GM19238 (cell line): ENCODE results near the gene PCSK5.

ENCODE experiments used
- DNase-seq: peaks from one replicate; pipeline ENCODE4 v3.0.0; 2011; ENCODE audit warnings: low spot score; ENCODE audit not compliant: insufficient read length

The PCSK5 gene

DNA sequence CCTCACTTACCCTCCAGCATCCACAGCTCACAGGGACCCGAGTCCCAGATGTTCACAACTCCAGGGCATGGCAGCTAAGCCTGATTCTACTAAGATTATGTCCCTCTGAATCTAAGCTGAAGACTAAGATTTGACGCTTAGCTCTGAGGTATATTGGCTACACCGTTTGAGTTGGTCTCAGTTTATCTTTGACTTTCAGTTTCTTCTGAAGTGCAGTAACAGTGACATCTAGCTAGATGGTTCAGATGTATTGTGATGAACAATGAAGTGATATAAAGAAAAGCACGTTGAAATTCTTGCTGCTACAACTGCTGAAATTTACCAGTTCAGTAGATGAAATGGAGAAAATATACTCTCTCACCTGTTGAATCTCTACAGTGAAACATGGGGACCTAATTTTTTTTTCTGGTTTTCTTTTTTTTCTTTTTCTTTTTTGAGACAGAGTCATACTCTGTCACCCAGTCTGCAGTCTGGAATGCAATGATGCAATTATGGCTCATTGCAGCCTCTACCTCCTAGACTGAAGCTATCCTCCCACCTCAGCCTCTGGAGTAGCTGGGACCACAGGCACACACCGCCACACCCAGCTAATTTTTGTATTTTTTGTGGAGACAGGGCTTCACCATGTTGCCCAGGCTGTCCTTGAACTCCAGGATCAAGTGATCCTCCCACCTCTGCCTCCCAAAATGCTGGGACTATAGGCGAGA lies 488.0 kb downstream of the PCSK5 start:
- no peak for DNase-seq

DNA sequence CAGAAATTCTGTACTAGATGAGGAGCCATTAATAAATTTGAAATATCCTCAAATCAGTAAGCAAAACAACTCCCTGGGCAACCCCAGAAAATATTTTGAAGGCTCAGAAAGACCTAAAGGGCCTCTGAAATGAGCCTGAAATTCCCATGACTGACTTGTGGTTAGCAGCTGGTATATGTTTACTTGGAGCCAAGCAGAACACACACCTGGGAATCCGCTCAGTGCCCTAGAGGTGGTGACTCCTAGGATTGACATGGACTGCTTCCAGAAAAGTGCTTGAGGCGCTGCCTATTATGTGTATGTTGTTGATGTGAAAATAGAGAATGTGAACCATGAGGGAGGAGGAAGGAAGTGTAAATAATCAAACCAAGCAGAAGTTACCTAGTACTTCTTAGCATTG lies 489.0 kb downstream of the PCSK5 start:
- no peak for DNase-seq

DNA sequence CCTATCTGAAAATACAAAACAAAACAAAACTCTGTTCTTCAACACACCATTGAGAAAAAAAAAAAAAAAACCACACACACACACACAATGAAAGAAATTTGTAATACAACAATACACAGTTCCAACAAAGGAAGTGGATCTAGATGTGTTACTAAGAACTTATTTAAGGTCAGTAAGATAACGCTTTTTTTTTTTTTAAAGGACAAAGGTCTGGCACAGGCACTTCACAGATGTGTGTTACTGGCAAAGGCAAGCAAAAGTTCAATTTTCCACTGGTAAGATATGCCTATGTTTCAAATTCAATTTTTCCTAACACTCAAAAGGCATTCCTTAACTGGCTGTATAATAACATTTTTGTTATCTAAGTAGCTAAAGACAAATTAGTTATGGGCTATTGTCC lies 500.2 kb downstream of the PCSK5 start:
- no peak for DNase-seq

DNA sequence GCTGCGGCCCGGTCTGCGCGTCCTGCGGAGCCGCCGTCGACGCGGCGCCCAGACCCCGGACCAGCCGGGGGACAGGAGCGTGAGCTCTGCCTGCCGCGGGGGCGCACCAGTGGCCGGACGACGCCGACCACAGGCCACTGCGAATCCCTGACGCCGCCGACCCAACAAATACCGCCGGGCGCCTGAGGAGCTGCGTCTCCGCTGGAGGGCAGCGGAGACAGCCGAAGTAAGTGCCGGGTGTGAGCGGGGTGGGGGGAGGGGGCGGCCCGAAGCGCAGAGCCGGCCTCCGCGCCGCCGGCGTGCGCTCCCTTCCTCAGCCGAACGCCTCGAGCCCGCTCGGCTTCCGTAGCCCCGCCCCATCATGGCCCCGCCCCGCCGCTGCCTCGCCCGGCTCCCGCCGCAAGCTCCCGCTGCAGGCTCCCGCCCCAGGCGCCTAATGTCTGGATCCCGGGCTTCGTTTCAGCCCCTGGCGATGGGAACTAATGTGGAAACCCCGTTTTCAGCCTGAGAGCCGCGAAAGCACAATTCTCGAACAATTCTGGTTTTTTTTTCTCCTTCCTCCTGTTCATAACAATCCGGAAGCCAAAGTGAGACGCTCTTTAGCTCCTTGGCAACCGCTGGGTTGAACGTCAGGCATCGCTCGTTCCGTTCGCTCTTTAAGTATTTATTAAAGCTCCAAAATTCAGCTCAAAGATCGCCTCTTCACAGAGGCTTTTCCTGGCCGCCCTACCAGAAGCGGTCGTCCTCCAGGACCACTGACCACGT lies 503.9 kb downstream of the PCSK5 start, which contains the start of gene RFK:
RFK (minus strand) TSS at position 232 of the 765 bp plus-strand sequence. CDS start 255 bp downstream, outside the sequence.
- DNase-seq = peak; percentile 81

DNA sequence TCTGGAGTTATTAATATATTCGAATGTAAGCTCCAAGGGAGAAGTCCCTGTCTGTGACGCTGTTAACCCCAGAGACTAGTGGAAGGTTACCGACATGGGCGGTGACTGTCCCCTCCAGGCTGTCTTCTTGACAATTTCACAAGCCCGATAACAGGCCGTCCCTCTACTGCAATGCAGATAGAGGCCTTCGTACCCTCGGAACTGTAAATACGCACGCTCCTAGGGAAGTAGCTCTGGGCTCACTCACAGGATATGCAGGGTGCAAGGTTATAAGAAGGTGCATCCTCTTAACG lies 504.4 kb downstream of the PCSK5 start:
- DNase-seq = peak; percentile 30

DNA sequence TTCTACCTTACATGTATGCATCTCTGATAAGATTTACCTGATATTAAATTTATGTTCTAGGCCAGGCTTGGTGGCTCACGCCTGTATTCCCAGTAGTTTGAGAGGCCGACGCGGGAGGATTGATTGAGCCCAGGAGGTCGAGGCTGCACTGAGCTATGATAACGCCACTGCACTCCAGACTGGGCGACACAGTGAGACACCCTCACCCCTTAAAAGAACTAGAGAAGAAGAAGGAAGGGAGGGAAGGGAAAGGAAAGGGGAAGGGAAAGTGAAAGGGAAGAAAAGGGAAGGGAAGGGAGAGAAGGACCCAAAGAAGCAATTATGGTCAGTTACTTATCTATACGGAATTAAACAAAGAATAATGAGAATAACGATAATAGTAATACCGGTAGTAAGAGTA lies 504.9 kb downstream of the PCSK5 start:
- no peak for DNase-seq

DNA sequence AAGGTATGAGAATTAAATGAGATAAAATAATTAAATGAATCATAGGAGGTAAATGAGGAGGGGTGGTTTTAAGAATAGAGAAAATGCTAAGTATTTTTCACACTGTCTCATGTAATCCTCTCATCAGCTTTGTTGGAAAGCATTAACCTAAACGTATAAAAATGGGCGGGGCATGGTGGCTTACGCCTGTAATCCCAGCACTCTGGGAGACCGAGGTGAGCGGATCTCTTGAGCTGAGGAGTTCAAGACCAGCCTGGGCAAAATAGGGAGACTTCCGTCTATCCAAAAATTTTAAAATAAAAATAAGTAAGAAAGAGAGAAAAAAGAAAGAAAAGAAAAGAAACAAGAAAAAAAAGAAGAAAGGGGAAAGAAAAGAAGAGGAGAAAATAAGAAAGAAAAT lies 505.7 kb downstream of the PCSK5 start:
- DNase-seq = no peak

DNA sequence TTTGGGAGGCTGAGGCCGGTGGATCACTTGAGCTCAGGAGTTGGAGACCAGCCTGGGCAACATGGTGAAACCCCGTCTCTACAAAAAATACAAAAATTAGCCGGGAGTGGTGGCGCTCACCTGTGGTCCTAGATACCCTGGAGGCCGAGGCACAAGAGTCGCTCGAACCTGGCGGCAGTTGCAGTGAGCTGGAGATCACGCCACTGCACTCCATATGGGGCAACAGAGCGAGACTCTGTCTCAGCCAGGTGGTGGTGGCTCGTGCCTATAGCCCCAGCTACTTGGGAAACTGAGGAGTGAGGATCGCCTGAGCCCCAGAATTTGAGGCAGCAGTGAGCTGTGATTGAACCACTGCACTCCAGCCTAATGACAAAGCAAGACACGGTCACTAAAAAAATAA lies 506.1 kb downstream of the PCSK5 start:
- no peak for DNase-seq

DNA sequence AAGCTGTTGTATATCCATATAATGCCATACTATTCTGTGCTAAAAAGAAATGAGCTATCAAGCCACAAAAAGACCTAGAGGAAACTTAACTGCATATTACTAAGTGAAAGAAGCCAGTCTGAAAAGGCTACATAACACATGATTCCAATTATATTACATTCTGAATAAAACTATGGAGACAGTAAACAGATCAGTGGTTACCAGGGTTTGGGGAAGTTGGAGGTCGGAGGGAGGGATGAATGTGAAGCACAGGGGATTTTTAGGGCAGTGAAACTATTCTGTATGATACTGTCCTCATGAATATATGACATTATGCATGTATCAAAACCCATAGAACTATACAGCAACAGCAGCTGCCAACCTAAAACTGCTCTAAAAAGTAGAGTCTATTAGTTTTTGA lies 509.4 kb downstream of the PCSK5 start:
- no peak for DNase-seq

DNA sequence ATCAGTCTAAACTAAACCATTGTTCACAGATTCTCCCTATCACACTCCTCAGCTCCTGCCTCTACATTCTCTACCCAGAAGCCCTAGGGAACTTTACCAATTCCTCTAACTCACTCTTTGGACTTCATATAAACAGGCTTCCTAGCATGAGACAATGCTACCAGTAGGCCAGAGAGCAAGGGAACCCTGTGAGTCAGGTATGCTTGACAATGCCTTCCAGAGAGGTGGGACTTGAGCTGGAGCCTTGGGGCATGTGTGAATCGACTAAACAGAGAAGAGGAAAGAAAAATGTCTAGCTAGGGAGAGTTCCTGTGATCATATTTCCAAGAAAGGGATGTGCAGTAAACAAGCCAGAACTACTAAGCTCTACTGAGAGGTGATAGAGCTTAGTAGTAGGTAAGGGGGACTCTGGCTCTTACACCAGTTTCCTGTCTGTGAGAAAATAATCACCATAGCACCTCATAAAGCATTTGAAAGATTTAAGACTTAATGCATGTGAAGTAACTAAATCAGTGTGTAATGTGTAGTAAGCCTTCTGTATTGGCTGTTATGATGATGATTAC lies 510.1 kb downstream of the PCSK5 start:
- DNase-seq = no peak

DNA sequence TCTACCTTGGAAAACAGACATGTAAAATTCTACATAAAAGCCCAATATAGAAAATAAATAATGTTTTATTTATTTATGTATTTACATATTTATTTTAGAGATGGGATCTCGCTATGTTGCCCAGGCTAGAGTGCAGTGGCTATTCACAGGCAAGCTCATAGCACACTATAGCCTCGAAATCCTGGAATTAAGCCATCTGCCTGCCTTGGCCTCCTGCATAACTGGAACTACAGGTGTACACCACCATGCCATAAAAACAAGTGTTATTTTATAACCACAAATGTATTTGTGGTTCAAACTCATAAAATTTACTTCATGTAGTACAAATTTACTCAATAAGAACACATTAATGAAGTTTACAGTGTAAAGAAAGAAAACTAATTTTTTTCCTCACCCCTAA lies 510.7 kb downstream of the PCSK5 start:
- DNase-seq = no peak

DNA sequence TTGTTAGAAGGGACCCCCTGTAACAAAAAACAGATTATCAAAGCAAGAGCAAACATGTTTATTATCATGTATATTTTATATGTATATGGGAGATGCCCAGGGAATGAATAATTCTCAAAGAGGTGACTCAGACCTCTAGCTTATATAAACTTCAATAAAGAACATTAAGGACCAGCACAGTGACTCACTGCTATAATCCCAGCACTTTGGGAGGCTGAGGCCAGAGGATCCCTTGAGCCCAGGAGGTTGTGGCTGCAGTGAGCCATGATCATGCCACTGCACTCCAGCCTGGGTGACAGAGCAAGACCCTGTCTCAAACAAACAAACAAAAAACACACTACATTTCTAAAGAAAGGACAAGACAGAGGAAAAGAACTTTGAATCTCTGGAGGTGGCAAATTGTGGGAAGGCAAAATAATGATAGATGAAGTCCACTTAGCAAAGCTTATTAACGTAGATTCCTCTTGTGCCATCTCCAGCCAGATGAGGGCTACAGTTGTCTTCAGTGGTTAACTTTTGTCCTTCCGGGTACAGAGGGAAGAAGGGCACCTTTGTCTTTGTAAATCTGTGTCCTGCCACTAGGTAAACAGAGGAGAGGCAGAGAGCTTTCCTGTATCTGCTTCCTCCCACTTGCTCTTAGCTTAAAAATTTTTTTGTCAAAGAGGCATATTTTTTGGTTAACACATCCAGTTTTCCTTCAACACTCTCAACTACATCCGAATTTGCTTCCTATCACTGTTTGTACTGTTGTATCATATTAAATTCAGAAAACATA lies 511.3 kb downstream of the PCSK5 start:
- no peak for DNase-seq

DNA sequence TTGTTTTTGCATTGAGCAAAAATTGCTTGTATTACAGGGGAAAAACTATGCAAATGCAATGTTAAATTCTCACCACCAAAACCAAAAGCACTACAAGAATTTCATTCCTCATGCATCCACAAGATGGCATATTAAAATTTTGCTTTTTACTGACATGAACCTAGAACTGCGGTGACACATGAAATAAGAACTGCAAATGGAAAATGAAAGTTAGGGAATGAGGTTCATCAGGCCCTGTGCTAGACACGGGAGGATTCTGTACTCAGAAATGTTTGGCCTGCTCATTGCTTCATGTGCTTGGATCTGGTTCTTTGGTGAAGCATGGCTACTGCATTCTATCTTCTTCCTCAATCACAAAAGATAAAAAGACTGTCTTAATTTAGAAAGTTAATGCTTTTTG lies 512.9 kb downstream of the PCSK5 start:
- DNase-seq = peak; percentile 13

DNA sequence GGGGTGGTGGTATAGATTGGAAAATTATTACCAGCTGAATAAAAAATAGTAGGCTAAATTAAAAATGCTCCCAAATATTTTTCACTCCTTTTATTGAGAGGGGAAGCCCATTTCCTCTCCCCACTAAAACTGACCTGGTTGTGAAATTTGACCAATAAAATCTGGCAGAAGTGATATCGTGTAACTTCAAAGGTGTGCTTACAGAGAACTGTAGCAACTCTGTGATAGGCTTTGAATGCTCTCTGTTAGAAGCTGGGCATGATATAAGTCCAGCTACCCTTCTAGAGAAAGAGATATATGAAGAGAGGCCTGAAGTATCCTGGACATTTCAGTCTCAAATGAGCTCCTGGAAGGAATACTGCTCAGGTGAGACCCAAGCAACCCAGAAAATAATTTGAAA lies 513.9 kb downstream of the PCSK5 start:
- no peak for DNase-seq

DNA sequence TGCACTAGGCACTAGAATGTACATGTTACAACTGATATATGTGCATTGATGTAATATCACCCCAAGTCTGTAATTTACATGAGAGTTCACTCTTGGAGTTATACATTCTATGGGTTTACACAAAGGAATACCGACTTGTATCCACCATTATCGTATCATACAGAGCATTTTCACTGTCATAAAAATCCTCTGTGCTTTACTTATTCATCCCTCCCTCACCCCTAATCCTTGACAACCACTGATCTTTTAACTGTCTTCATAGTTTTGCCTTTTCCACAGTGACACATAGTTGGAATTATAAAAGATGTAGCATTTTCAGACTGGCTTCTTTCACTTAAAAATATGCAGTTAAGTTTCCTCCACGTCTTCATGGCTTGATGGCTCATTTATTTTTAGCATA lies 514.9 kb downstream of the PCSK5 start:
- no peak for DNase-seq

DNA sequence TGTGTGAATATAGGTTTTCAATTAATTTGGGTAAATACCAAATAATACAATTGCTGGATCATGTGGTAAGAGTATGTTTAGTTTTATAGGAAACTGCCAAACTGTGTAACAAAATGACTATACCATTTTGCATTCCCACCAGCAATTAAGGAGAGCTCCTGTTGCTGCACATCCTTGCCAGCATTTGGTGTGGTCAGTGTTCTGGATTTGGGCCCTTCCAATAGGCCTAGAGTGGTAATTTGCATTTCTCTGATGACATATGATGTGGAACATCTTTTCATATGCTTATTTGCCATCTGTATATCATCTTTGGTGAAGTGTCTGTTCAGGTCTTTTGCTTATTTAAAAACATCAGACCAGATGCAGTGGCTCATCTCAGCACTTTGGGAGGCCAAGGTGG lies 515.4 kb downstream of the PCSK5 start:
- DNase-seq = no peak
